ENCODE data around the gene ARHGEF37.

ARHGEF37 gene

GRCh38 chr5:149550594-149551226 lies 30.6 kb upstream of the ARHGEF37 start:
- Histone ChIP-seq H3K27me3 (replicated peaks in 2 of 5; ENCODE audit: control insufficient read depth in 4 of 5, insufficient read depth in 5 of 5, low read length in 4 of 5) (no peaks in the 10 kb centered on the region), H3K27ac (ENCODE audit: insufficient read depth in 1 of 2, low read depth in 1 of 2, low read length in 2 of 2, poor library complexity in 1 of 2, severe bottlenecking in 2 of 2) (peak overlapping the region; percentile 98 to 99), H3K9me3 (ENCODE audit: control extremely low read depth in 1 of 5, control insufficient read depth in 4 of 5, insufficient read depth in 2 of 5, low read depth in 1 of 5, low read length in 4 of 5) (no peaks in the 10 kb centered on the region), H3K4me3 (ENCODE audit: control insufficient read depth in 1 of 7, extremely low read depth in 1 of 7, insufficient read depth in 4 of 7, low read depth in 2 of 7, low read length in 6 of 7) (peak overlapping the region; percentile 89 to 100 (median 100)), H3K36me3 (ENCODE audit: control insufficient read depth in 4 of 4, insufficient read depth in 4 of 4, low read length in 3 of 4) (peaks cover 0 to 29% (median 13%) of the 10 kb centered on the region in 4 experiments), H3K4me1 (ENCODE audit: control extremely low read depth in 1 of 4, control insufficient read depth in 4 of 4, insufficient read depth in 4 of 4, low read length in 3 of 4) (peaks cover 14 to 45% (median 27%) of the 10 kb centered on the region in 4 experiments)
- no peak for DNase-seq
- ChIA-PET POLR2A (interaction anchor here (0.6 to 1.0 kb wide), 3 partner anchors 19 to 211 kb away, joined by 3 to 5 read pairs (median 5); no protein-coding TSS in a partner anchor), CTCF (interaction anchor here (0.7 to 2.2 kb wide), 19 partner anchors 9 to 252 kb away, joined by 3 to 9 read pairs (median 3); partner anchors contain the start of gene GRPEL2)
- WGBS (ENCODE audit: insufficient coverage): 0% methylated on average over 26 of the region's 40 CpGs

GRCh38 chr5:149551227-149552037 lies 29.9 kb upstream of the ARHGEF37 start, which contains the start of gene CSNK1A1:
Gene CSNK1A1, minus strand, starts transcription at chr5:149551439. Its CDS starts 475 bp downstream, at chr5:149550964.
- WGBS (ENCODE audit: insufficient coverage): 0% methylated on average over 62 of the region's 67 CpGs
- no peaks in the 10 kb centered on the region for H3K9me3 ChIP-seq (ENCODE audit: control extremely low read depth in 1 of 5, control insufficient read depth in 4 of 5, insufficient read depth in 2 of 5, low read depth in 1 of 5, low read length in 4 of 5)
- H3K27ac ChIP-seq (ENCODE audit: insufficient read depth in 1 of 2, low read depth in 1 of 2, low read length in 2 of 2, poor library complexity in 1 of 2, severe bottlenecking in 2 of 2): peak within 1 kb of the TSS; percentile 98 to 99
- CTCF ChIA-PET: interaction anchor here (0.6 to 2.4 kb wide), 23 partner anchors 8 to 219 kb away, joined by 3 to 15 read pairs (median 3); partner anchors contain the start of gene GRPEL2
- peaks cover 0 to 26% (median 8%) of the 10 kb centered on the region in 4 experiments for H3K36me3 ChIP-seq (ENCODE audit: control insufficient read depth in 4 of 4, insufficient read depth in 4 of 4, low read length in 3 of 4)
- peaks cover 14 to 45% (median 26%) of the 10 kb centered on the region in 4 experiments for H3K4me1 ChIP-seq (ENCODE audit: control extremely low read depth in 1 of 4, control insufficient read depth in 4 of 4, insufficient read depth in 4 of 4, low read length in 3 of 4)
- POLR2A ChIA-PET: interaction anchor here (0.6 to 1.0 kb wide), 3 partner anchors 20 to 211 kb away, joined by 3 to 5 read pairs (median 5); no protein-coding TSS in a partner anchor
- no peaks in the 10 kb centered on the region for H3K27me3 ChIP-seq (replicated peaks in 2 of 5; ENCODE audit: control insufficient read depth in 4 of 5, insufficient read depth in 5 of 5, low read length in 4 of 5)
- DNase-seq: peak; percentile 98 to 99 (median 99)
- H3K4me3 ChIP-seq (ENCODE audit: control insufficient read depth in 1 of 7, extremely low read depth in 1 of 7, insufficient read depth in 4 of 7, low read depth in 2 of 7, low read length in 6 of 7): peak within 1 kb of the TSS; percentile 89 to 100 (median 100)

- peak overlapping the region; percentile 98 to 99 for H3K27ac ChIP-seq (ENCODE audit: insufficient read depth in 1 of 2, low read depth in 1 of 2, low read length in 2 of 2, poor library complexity in 1 of 2, severe bottlenecking in 2 of 2)
- H3K4me3 ChIP-seq (ENCODE audit: control insufficient read depth in 1 of 7, extremely low read depth in 1 of 7, insufficient read depth in 4 of 7, low read depth in 2 of 7, low read length in 6 of 7): peak overlapping the region in 6 of 7 experiments; percentile 76 to 100 (median 100)
- POLR2A ChIA-PET: interaction anchor here (1.0 kb wide), 1 partner anchor 21 kb away, joined by 5 read pairs; no protein-coding TSS in a partner anchor
- H3K36me3 ChIP-seq (ENCODE audit: control insufficient read depth in 4 of 4, insufficient read depth in 4 of 4, low read length in 3 of 4): peaks cover 0 to 19% (median 6%) of the 10 kb centered on the region in 4 experiments
- WGBS (ENCODE audit: insufficient coverage): no CpG with 5 or more reads among the region's 6 CpGs
- H3K4me1 ChIP-seq (ENCODE audit: control extremely low read depth in 1 of 4, control insufficient read depth in 4 of 4, insufficient read depth in 4 of 4, low read length in 3 of 4): peaks cover 11 to 41% (median 24%) of the 10 kb centered on the region in 4 experiments
- CTCF ChIA-PET: interaction anchor here (0.6 to 2.4 kb wide), 16 partner anchors 11 to 220 kb away, joined by 3 to 15 read pairs (median 4); partner anchors contain the start of gene GRPEL2
- no peaks in the 10 kb centered on the region for H3K27me3 ChIP-seq (replicated peaks in 2 of 5; ENCODE audit: control insufficient read depth in 4 of 5, insufficient read depth in 5 of 5, low read length in 4 of 5)
- DNase-seq: no peak
- no peaks in the 10 kb centered on the region for H3K9me3 ChIP-seq (ENCODE audit: control extremely low read depth in 1 of 5, control insufficient read depth in 4 of 5, insufficient read depth in 2 of 5, low read depth in 1 of 5, low read length in 4 of 5)
These were observed 29.2 kb upstream of the ARHGEF37 start for GRCh38 chr5:149552038-149552494.

GRCh38 chr5:149552553-149553160 lies 28.6 kb upstream of the ARHGEF37 start:
- ChIA-PET POLR2A (no interaction called here), CTCF (interaction anchor here (1.5 to 2.4 kb wide), 8 partner anchors 10 to 220 kb away, joined by 3 to 15 read pairs (median 4); partner anchors contain the start of gene GRPEL2)
- peaks cover 11 to 37% (median 20%) of the 10 kb centered on the region in 4 experiments for H3K4me1 ChIP-seq (ENCODE audit: control extremely low read depth in 1 of 4, control insufficient read depth in 4 of 4, insufficient read depth in 4 of 4, low read length in 3 of 4)
- H3K27ac ChIP-seq (ENCODE audit: insufficient read depth in 1 of 2, low read depth in 1 of 2, low read length in 2 of 2, poor library complexity in 1 of 2, severe bottlenecking in 2 of 2): peak overlapping the region in 1 of 2 experiments; percentile 99
- H3K4me3 ChIP-seq (ENCODE audit: control insufficient read depth in 1 of 7, extremely low read depth in 1 of 7, insufficient read depth in 4 of 7, low read depth in 2 of 7, low read length in 6 of 7): no peak overlapping the region
- no peak for DNase-seq
- H3K36me3 ChIP-seq (ENCODE audit: control insufficient read depth in 4 of 4, insufficient read depth in 4 of 4, low read length in 3 of 4): peaks cover 0 to 18% (median 4%) of the 10 kb centered on the region in 4 experiments
- no peaks in the 10 kb centered on the region for H3K9me3 ChIP-seq (ENCODE audit: control extremely low read depth in 1 of 5, control insufficient read depth in 4 of 5, insufficient read depth in 2 of 5, low read depth in 1 of 5, low read length in 4 of 5)
- 95% methylated on average over 16 of the region's 18 CpGs for WGBS (ENCODE audit: insufficient coverage)
- no peaks in the 10 kb centered on the region for H3K27me3 ChIP-seq (replicated peaks in 2 of 5; ENCODE audit: control insufficient read depth in 4 of 5, insufficient read depth in 5 of 5, low read length in 4 of 5)

GRCh38 chr5:149559706-149560105 lies 21.6 kb upstream of the ARHGEF37 start:
- Histone ChIP-seq H3K27ac (ENCODE audit: insufficient read depth in 1 of 2, low read depth in 1 of 2, low read length in 2 of 2, poor library complexity in 1 of 2, severe bottlenecking in 2 of 2) (no peak overlapping the region), H3K36me3 (ENCODE audit: control insufficient read depth in 4 of 4, insufficient read depth in 4 of 4, low read length in 3 of 4) (no peaks in the 10 kb centered on the region), H3K4me1 (ENCODE audit: control extremely low read depth in 1 of 4, control insufficient read depth in 4 of 4, insufficient read depth in 4 of 4, low read length in 3 of 4) (peaks cover 0 to 10% (median 0%) of the 10 kb centered on the region in 4 experiments), H3K4me3 (ENCODE audit: control insufficient read depth in 1 of 7, extremely low read depth in 1 of 7, insufficient read depth in 4 of 7, low read depth in 2 of 7, low read length in 6 of 7) (no peak overlapping the region), H3K9me3 (ENCODE audit: control extremely low read depth in 1 of 5, control insufficient read depth in 4 of 5, insufficient read depth in 2 of 5, low read depth in 1 of 5, low read length in 4 of 5) (no peaks in the 10 kb centered on the region), H3K27me3 (replicated peaks in 2 of 5; ENCODE audit: control insufficient read depth in 4 of 5, insufficient read depth in 5 of 5, low read length in 4 of 5) (no peaks in the 10 kb centered on the region)
- DNase-seq: no peak
- ChIA-PET CTCF (interaction anchor here (0.9 to 1.5 kb wide), 2 partner anchors 9 to 243 kb away, joined by 3 to 4 read pairs; partner anchors contain the start of gene CSNK1A1), POLR2A (no interaction called here)
- WGBS (ENCODE audit: insufficient coverage): 89% methylated on average over 2 of the region's 2 CpGs

GRCh38 chr5:149561848-149562247 lies 19.4 kb upstream of the ARHGEF37 start:
- Histone ChIP-seq H3K4me1 (ENCODE audit: control extremely low read depth in 1 of 4, control insufficient read depth in 4 of 4, insufficient read depth in 4 of 4, low read length in 3 of 4) (peaks cover 0 to 10% (median 0%) of the 10 kb centered on the region in 4 experiments), H3K36me3 (ENCODE audit: control insufficient read depth in 4 of 4, insufficient read depth in 4 of 4, low read length in 3 of 4) (no peaks in the 10 kb centered on the region), H3K27me3 (replicated peaks in 2 of 5; ENCODE audit: control insufficient read depth in 4 of 5, insufficient read depth in 5 of 5, low read length in 4 of 5) (no peaks in the 10 kb centered on the region), H3K27ac (ENCODE audit: insufficient read depth in 1 of 2, low read depth in 1 of 2, low read length in 2 of 2, poor library complexity in 1 of 2, severe bottlenecking in 2 of 2) (no peak overlapping the region), H3K4me3 (ENCODE audit: control insufficient read depth in 1 of 7, extremely low read depth in 1 of 7, insufficient read depth in 4 of 7, low read depth in 2 of 7, low read length in 6 of 7) (no peak overlapping the region), H3K9me3 (ENCODE audit: control extremely low read depth in 1 of 5, control insufficient read depth in 4 of 5, insufficient read depth in 2 of 5, low read depth in 1 of 5, low read length in 4 of 5) (no peaks in the 10 kb centered on the region)
- no CpG with 5 or more reads among the region's 2 CpGs for WGBS (ENCODE audit: insufficient coverage)
- DNase-seq: peak in 1 of 3 donors; percentile 18
- CTCF ChIA-PET: interaction anchor here (0.8 to 9.7 kb wide), 15 partner anchors 9 to 293 kb away, joined by 3 to 90 read pairs (median 5); partner anchors contain the start of gene CSNK1A1
- POLR2A ChIA-PET: no interaction called here
